Measurements from ENCODE around the gene CLDN3. TPM values are rescaled to one million over a fixed set of nuclear protein-coding genes. Genes with fewer than 3 reads are reported as not detected.

The CLDN3 gene
- total RNA-seq, 4 donors from 2014 or later, result 249 to 330 (median 288) TPM

DNA sequence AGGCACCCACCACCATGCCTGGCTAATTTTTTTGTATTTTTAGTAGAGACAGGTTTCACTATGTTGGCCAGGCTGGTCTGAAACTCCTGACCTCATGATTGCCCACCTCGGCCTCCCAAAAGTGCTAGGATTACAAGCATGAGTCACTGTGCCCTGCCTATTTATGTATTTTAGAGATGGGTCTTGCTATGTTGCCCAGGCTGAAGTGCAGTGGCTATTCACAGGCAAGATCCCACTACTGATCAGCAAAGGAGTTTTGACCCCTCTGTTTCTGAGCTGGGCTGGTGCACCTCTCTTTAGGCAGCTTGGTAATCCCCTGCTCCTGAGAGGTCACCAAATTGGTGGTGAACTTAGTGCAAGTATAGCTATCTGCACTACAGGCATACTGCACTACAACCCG is 37.7 kb downstream of the CLDN3 start:
- TF ChIP-seq POLR2A (IDR thresholded peaks at IDR 0.05), result no peak
- TF ChIP-seq, protein P1, sequence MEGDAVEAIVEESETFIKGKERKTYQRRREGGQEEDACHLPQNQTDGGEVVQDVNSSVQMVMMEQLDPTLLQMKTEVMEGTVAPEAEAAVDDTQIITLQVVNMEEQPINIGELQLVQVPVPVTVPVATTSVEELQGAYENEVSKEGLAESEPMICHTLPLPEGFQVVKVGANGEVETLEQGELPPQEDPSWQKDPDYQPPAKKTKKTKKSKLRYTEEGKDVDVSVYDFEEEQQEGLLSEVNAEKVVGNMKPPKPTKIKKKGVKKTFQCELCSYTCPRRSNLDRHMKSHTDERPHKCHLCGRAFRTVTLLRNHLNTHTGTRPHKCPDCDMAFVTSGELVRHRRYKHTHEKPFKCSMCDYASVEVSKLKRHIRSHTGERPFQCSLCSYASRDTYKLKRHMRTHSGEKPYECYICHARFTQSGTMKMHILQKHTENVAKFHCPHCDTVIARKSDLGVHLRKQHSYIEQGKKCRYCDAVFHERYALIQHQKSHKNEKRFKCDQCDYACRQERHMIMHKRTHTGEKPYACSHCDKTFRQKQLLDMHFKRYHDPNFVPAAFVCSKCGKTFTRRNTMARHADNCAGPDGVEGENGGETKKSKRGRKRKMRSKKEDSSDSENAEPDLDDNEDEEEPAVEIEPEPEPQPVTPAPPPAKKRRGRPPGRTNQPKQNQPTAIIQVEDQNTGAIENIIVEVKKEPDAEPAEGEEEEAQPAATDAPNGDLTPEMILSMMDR (IDR thresholded peaks at IDR 0.05), result no peak
- Histone ChIP-seq H3K9me3 (no peaks in the 10 kb centered on the region), H3K4me1 (peaks cover 0 to 21% of the 10 kb centered on the region in 2 donors), H3K4me3 (replicated peaks in 1 of 3) (no peak overlapping the region), H3K36me3 (peaks cover 17% of the 10 kb centered on the region in 2 donors), H3K27ac (no peak overlapping the region), H3K27me3 (no peaks in the 10 kb centered on the region)
- WGBS, 2 donors, result 52 to 58% methylated on average over 2 of the region's 2 CpGs
- no peak for DNase-seq
- intact Hi-C loops (cut with DNase I), result no loop called here

DNA sequence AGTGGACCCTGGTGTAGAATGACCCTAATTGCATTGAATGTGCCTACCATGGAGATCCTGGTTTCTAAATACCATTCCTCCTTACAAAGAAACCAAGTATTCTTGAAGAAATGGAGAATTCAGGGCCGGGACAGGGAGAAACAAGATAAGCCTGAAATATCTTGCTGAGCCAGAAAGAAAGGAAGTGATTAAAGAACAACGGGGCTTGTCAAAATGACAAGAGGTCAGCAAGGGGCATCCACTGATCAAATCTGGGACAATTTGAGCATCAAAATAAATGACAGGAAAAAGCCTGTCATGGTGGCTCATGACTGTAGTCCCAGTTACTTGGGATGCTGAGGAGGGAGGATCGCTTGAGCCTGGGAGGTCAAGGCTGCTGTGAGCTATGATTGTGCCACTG is 39.6 kb downstream of the CLDN3 start:
- no peak overlapping the region for H3K4me3 ChIP-seq (replicated peaks in 1 of 3)
- no peak for TF ChIP-seq POLR2A (IDR thresholded peaks at IDR 0.05)
- TF ChIP-seq, protein P1 (IDR thresholded peaks at IDR 0.05), result no peak
- H3K27me3 ChIP-seq, result no peaks in the 10 kb centered on the region
- WGBS, 2 donors, result 43 to 53% methylated on average over 3 of the region's 3 CpGs
- DNase-seq, result no peak
- no peaks in the 10 kb centered on the region for H3K9me3 ChIP-seq
- intact Hi-C loops (cut with DNase I), result no loop called here
- H3K27ac ChIP-seq, result no peak overlapping the region
- H3K4me1 ChIP-seq, result peaks cover 0 to 10% of the 10 kb centered on the region in 2 donors
- H3K36me3 ChIP-seq, result peaks cover 0 to 1% of the 10 kb centered on the region in 2 donors

DNA sequence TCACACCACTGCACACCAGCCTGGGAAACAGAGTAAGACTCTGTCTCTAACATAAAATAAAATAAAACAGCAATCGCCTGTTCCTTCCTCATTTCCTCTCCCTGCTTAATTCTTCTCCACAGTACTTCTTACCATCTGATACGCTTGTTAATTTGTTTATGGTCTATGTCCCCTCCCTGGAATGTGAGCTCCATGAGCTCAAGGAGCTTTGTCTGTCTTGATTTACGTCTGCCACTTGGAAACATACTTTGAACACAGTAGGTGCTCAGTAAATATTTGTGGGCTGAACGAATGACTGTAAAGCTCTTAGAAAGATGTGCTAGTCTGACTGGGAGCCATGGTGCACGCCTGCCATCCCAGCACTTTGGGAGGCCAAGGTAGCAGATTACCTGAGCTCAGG is 41.5 kb downstream of the CLDN3 start:
- H3K4me1 ChIP-seq, result no peaks in the 10 kb centered on the region
- H3K36me3 ChIP-seq, result no peaks in the 10 kb centered on the region
- no peak for TF ChIP-seq POLR2A (IDR thresholded peaks at IDR 0.05)
- TF ChIP-seq, protein P1 (IDR thresholded peaks at IDR 0.05), result no peak
- intact Hi-C loops (cut with DNase I), result no loop called here
- H3K27ac ChIP-seq, result no peak overlapping the region
- no peak for DNase-seq
- H3K27me3 ChIP-seq, result no peaks in the 10 kb centered on the region
- WGBS, 2 donors, result 55 to 78% methylated on average over 5 of the region's 5 CpGs
- no peak overlapping the region for H3K4me3 ChIP-seq (replicated peaks in 1 of 3)
- H3K9me3 ChIP-seq, result no peaks in the 10 kb centered on the region

DNA sequence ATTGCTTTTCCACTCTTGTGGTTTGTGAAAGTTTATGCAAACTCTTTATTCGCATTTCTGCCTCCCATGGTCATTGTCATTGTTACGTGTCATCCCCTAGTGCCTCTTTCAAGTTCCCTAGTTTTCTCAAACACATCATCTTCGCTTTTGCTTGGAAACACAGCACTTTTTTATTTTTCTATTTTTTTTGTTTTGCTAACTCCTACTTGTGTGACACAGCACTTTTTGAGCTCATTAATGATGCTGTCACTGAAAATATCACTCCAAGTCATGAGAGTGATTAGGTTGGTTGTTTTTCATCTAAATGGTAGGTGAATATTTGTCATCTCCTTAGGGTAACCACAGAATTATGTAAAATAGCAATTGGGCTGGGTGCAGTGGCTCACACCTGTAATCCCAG is 42.1 kb downstream of the CLDN3 start:
- no peaks in the 10 kb centered on the region for H3K36me3 ChIP-seq

DNA sequence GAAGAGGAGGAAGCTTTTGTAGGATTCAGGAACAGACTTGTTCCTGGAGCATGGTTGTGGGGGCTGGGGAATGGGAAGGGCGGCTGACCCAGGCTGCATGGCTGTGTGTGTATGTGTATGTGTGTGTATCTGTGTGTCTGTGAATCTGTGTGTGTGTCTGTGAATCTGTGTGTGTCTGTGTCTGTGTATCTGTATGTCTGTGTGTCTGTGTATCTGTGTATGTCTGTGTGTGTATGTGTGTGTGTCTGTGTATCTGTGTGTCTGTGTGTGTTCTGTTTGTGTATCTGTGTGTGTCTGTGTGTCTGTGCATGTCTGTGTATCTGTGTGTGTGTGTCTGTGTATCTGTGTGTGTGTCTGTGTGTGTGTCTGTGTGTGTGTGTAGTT is 44.0 kb downstream of the CLDN3 start:
- intact Hi-C loops (cut with DNase I), result loop anchor here (2.0 kb wide), 1 partner anchor 117 kb away; no protein-coding TSS in a partner anchor
- 80 to 92% methylated on average over 1 of the region's 1 CpG for WGBS, 2 donors
- H3K36me3 ChIP-seq, result no peaks in the 10 kb centered on the region
- H3K9me3 ChIP-seq, result no peaks in the 10 kb centered on the region
- TF ChIP-seq, protein P1 (IDR thresholded peaks at IDR 0.05), result peak in 2 of 6 experiments; percentile 1 to 2
- TF ChIP-seq POLR2A (IDR thresholded peaks at IDR 0.05), result no peak
- H3K27me3 ChIP-seq, result no peaks in the 10 kb centered on the region
- H3K4me3 ChIP-seq (replicated peaks in 1 of 3), result no peak overlapping the region
- peaks cover 8 to 12% of the 10 kb centered on the region in 2 donors for H3K4me1 ChIP-seq
- no peak overlapping the region for H3K27ac ChIP-seq
- no peak for DNase-seq

More for the DNA sequence above, 42.1 kb downstream of the CLDN3 start:
- H3K27ac ChIP-seq, result no peak overlapping the region
- H3K9me3 ChIP-seq, result no peaks in the 10 kb centered on the region
- TF ChIP-seq, protein P1 (IDR thresholded peaks at IDR 0.05), result no peak
- TF ChIP-seq POLR2A (IDR thresholded peaks at IDR 0.05), result no peak
- no peak overlapping the region for H3K4me3 ChIP-seq (replicated peaks in 1 of 3)
- intact Hi-C loops (cut with DNase I), result loop anchor here (2.0 kb wide), 1 partner anchor 119 kb away; no protein-coding TSS in a partner anchor
- WGBS, 2 donors, result 85% methylated on average over 3 of the region's 3 CpGs
- no peaks in the 10 kb centered on the region for H3K27me3 ChIP-seq
- DNase-seq, result no peak
- no peaks in the 10 kb centered on the region for H3K4me1 ChIP-seq
